LNCaP clone FGC (cell line): Measurements from ENCODE around the gene SANBR.
A peak's percentile ranks its signal among the peaks of the same experiment; 100 is the strongest.

Source experiments
- DNase-seq: peaks from one replicate; pipeline ENCODE4 v3.0.0-alpha.2; 2011; ENCODE audit warnings: low read depth
- H3K4me3 ChIP-seq: 2 replicates; pipeline ENCODE4 v1.5.1; 2011; ENCODE audit warnings: mild to moderate bottlenecking, low read depth, low read length, control low read depth
- TF ChIP-seq, protein P1 (sequence below): IDR thresholded peaks from 2 replicates; pipeline ENCODE4 v1.5.1; 2012; ENCODE audit warnings: mild to moderate bottlenecking; ENCODE audit not compliant: control insufficient read depth, insufficient read depth; ENCODE audit errors: extremely low read depth

The SANBR gene

GRCh38 chr2:61045226-61045625 is 20.4 kb upstream of the SANBR start:
- H3K4me3 ChIP-seq: no peak overlapping the region
- no peak for DNase-seq
- TF ChIP-seq, protein P1, sequence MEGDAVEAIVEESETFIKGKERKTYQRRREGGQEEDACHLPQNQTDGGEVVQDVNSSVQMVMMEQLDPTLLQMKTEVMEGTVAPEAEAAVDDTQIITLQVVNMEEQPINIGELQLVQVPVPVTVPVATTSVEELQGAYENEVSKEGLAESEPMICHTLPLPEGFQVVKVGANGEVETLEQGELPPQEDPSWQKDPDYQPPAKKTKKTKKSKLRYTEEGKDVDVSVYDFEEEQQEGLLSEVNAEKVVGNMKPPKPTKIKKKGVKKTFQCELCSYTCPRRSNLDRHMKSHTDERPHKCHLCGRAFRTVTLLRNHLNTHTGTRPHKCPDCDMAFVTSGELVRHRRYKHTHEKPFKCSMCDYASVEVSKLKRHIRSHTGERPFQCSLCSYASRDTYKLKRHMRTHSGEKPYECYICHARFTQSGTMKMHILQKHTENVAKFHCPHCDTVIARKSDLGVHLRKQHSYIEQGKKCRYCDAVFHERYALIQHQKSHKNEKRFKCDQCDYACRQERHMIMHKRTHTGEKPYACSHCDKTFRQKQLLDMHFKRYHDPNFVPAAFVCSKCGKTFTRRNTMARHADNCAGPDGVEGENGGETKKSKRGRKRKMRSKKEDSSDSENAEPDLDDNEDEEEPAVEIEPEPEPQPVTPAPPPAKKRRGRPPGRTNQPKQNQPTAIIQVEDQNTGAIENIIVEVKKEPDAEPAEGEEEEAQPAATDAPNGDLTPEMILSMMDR: no peak

- no peak overlapping the region for H3K4me3 ChIP-seq
- DNase-seq: peak; percentile 46
- TF ChIP-seq, protein P1: no peak
These were observed 19.7 kb upstream of the SANBR start for GRCh38 chr2:61045999-61046398.

DNA sequence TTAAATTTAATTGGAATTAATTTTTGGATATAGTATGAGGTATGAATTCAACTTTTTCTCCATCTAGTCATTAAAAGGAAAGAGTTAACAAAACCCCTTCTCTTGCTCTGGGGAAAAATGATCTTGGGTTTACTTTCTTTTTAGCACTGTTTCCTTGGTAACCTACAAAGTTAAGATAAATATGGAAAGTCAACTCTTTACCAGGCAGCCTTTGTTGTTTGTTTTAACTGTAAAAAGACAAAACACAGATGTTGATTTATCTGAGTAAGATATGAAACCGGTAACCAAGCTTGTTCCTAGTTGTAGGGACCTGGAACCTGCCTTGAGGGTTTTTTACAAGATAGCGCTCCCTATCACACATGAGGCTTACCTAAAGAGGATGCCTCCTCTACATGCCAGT is 10.1 kb upstream of the SANBR start:
- DNase-seq: peak; percentile 43
- TF ChIP-seq, protein P1: no peak
- H3K4me3 ChIP-seq: no peak overlapping the region

DNA sequence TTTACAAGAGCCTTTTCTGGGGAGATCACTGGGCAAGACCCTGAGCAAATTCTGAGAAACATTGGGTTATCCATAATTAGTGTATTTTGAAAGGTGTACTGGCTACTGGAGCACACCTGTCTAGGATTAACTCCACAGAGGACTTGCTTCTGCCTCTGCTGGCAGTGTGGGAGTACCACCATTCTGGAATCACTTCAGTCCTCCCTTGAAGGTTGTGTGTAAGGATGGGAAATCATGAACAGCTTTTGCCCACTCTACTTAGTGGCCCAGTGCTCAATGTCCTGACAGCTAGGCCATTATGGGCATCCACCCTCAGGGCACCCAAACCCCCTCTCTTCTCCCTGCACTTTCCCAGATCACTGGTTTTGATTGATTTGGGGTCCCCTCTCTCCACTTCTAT is 8.1 kb upstream of the SANBR start:
- no peak for DNase-seq
- TF ChIP-seq, protein P1: no peak
- no peak overlapping the region for H3K4me3 ChIP-seq

- no peak for DNase-seq
- no peak overlapping the region for H3K4me3 ChIP-seq
- TF ChIP-seq, protein P1: no peak
These were observed 6.3 kb upstream of the SANBR start for GRCh38 chr2:61059382-61059781.

DNA sequence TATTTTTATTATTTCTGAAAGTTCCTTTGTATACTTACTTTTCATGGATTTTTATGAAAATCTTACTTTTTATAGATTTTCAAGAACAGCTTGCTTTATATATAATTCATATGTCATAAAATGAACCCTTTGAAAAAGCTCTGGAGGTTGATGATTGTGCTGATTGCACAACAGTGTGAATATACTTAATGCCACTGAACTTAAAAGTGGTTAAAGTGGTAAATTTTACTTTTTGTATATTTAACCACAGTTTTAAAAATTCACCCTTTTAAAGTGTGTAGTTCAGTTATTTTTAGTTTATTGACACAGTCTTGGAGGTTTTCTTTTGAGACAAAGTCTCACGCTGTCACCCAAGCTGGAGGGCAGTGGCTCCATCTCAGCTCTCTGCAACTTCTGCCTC is 8.4 kb downstream of the SANBR start:
- DNase-seq: no peak
- TF ChIP-seq, protein P1: no peak
- no peak overlapping the region for H3K4me3 ChIP-seq

DNA sequence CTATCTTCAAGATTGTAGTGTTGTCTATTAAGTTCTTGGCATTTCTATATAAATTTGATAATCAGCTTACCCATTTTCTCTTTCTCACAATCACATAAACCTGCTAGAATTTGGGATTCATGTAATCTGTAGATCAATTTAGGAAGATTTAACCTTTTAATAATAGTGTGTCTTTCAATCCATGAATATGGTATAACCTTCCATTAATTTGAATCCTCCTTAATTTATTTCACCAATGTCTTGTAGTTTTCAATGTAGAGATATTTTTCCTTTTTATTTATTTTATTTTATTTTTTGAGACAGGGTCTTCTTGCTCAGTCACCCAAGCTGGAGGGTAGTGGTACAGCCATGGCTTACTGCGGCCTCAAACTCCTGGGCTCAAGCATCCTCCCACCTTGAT is 20.2 kb downstream of the SANBR start:
- TF ChIP-seq, protein P1: no peak
- no peak overlapping the region for H3K4me3 ChIP-seq
- no peak for DNase-seq
